ENCODE measurements around the gene FGF19. TPM values are rescaled to one million over a fixed set of nuclear protein-coding genes. Genes with fewer than 3 reads are reported as not detected.

FGF19 gene
- total and polyA plus RNA-seq, 9 of the 15 experiments (the other 6 are each of a cell fraction or from before 2014, with no cell fraction given) = 0.11 TPM; not detected in 8

GRCh38 chr11:69657911-69658625 lies 45.8 kb downstream of the FGF19 start (continued):
- TF ChIP-seq ARID4B (CRISPR knock-in tag; IDR thresholded peaks at IDR 0.05) (no peak), RBM22 (IDR thresholded peaks at IDR 0.05; ENCODE audit: low read depth, low read length, poor library complexity, severe bottlenecking) (no peak), C11orf30 (IDR thresholded peaks at IDR 0.05; ENCODE audit: low read depth) (no peak), ZBTB49 (CRISPR knock-in tag; IDR thresholded peaks at IDR 0.05; ENCODE audit: borderline replicate concordance) (no peak), E2F3 (CRISPR knock-in tag; IDR thresholded peaks at IDR 0.05) (no peak)
